Kidney epithelial cell (primary cell): ENCODE data around the gene GOLT1A. TPM values are rescaled to one million over a fixed set of nuclear protein-coding genes. Genes with fewer than 3 reads are reported as not detected.

Source experiments
- DNase-seq: peaks from one replicate; pipeline ENCODE4 v3.0.0-alpha.2; 2010; ENCODE audit warnings: low read depth
- H3K27me3 ChIP-seq: 2 replicates; pipeline ENCODE4 v1.6.0; 2011; ENCODE audit warnings: low read length; ENCODE audit not compliant: control insufficient read depth, insufficient read depth
- H3K36me3 ChIP-seq: 2 replicates; pipeline ENCODE4 v1.5.1; 2011; ENCODE audit warnings: low read length; ENCODE audit not compliant: control insufficient read depth, insufficient read depth
- H3K4me3 ChIP-seq: 2 replicates; pipeline ENCODE4 v1.5.1; 2011; ENCODE audit warnings: low read depth, mild to moderate bottlenecking, control low read depth, low read length
- CTCF ChIP-seq: IDR thresholded peaks from 2 replicates; pipeline ENCODE4 v1.5.1; 2011; ENCODE audit warnings: mild to moderate bottlenecking, moderate library complexity, low read length, control low read depth, inconsistent platforms; ENCODE audit not compliant: insufficient read depth, poor library complexity, severe bottlenecking
- total RNA-seq: library from RNA; depleted of rRNA; stranded (reverse); fragments of >200 nt; gene quantifications from 2 replicates; pipeline ENCODE4 v1.2.3, GENCODE V29; 2015

The GOLT1A gene
- total RNA-seq, 1 donor from 2014 or later, result 5.0 TPM

GRCh38 chr1:204227996-204228785, 14.4 kb upstream of the GOLT1A start:
- Histone ChIP-seq H3K36me3 (peaks cover 4% of the 10 kb centered on the region), H3K4me3 (no peak overlapping the region), H3K27me3 (no peaks in the 10 kb centered on the region)
- no peak for DNase-seq
- no peak for TF ChIP-seq CTCF

GRCh38 chr1:204227351-204227750, 13.6 kb upstream of the GOLT1A start:
- H3K4me3 ChIP-seq, result no peak overlapping the region
- no peak for TF ChIP-seq CTCF
- no peaks in the 10 kb centered on the region for H3K27me3 ChIP-seq
- H3K36me3 ChIP-seq, result peaks cover 4% of the 10 kb centered on the region
- DNase-seq, result no peak

GRCh38 chr1:204225841-204226735, 12.3 kb upstream of the GOLT1A start:
- peak; percentile 60 for DNase-seq
- H3K4me3 ChIP-seq, result no peak overlapping the region

DNA sequence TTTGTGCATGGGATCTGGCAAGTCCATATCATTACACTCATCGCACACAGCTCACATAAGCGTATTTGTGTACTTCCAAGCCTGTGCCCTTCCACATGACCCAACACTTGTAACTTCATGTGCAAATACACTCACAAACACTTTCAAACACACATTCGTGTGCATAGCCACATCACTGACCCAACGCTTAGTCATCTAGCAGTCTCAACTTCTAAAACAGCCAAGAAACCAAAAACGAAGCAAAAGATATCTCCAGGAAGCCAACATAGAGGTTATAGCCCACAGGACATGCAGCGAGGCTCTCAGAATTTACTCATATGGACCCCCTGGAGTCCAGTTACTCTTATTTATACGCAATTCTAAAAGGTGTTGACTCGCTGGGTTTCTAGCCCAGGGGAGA, 10.9 kb upstream of the GOLT1A start:
- DNase-seq, result no peak
- Histone ChIP-seq H3K36me3 (peaks cover 4% of the 10 kb centered on the region), H3K4me3 (no peak overlapping the region), H3K27me3 (no peaks in the 10 kb centered on the region)
- no peak for TF ChIP-seq CTCF

More at GRCh38 chr1:204225841-204226735, 12.3 kb upstream of the GOLT1A start:
- no peaks in the 10 kb centered on the region for H3K27me3 ChIP-seq
- no peak for TF ChIP-seq CTCF
- peaks cover 4% of the 10 kb centered on the region for H3K36me3 ChIP-seq

- no peak for DNase-seq
- H3K27me3 ChIP-seq, result no peaks in the 10 kb centered on the region
- TF ChIP-seq CTCF, result no peak
- H3K4me3 ChIP-seq, result no peak overlapping the region
- peaks cover 2% of the 10 kb centered on the region for H3K36me3 ChIP-seq
Observed at GRCh38 chr1:204223129-204223860, 9.5 kb upstream of the GOLT1A start.
